ENCODE data around the gene MYPN.
A peak's percentile ranks its signal among the peaks of the same experiment; 100 is the strongest.
"Not testable (repeated sequence)": the region's sequence is repeated elsewhere in the genome, so short reads cannot be mapped to it uniquely, and the experiment has no call there.

Gene MYPN

GRCh38 chr10:68157522-68157921, 48.2 kb downstream of the MYPN start:
- POLR2A ChIA-PET; H3K9me3 ChIP-seq (ENCODE audit: control insufficient read depth, insufficient read depth, low read depth, low read length); H3K36me3 ChIP-seq (ENCODE audit: control insufficient read depth in 2 of 2, insufficient read depth in 1 of 2, low read length in 2 of 2); H3K4me3 ChIP-seq (ENCODE audit: low read depth, low read length); H3K27ac ChIP-seq (ENCODE audit: extremely low read depth, low read depth, low read length): not testable (repeated sequence)
- TF ChIP-seq, protein P1, sequence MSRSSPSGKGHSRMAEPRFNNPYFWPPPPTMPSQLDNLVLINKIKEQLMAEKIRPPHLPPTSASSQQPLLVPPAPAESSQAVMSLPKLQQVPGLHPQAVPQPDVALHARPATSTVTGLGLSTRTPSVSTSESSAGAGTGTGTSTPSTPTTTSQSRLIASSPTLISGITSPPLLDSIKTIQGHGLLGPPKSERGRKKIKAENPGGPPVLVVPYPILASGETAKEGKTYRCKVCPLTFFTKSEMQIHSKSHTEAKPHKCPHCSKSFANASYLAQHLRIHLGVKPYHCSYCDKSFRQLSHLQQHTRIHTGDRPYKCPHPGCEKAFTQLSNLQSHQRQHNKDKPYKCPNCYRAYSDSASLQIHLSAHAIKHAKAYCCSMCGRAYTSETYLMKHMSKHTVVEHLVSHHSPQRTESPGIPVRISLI (tag by site-specific recombination; IDR thresholded peaks at IDR 0.05), result peak; percentile 54; the same call in 1 of the 2 replicates
- H3K4me1 ChIP-seq (ENCODE audit: control insufficient read depth, insufficient read depth, low read length), result 0 out of 2 replicates have a peak, but pooled peaks cover 11% of the 10 kb centered on the region
- CTCF ChIA-PET, result interaction anchor here (0.6 to 5.8 kb wide), 14 partner anchors 10 to 308 kb away, joined by 3 to 78 read pairs (median 4); no protein-coding TSS in a partner anchor

- Histone ChIP-seq H3K4me3 (ENCODE audit: low read depth, low read length) (no peak overlapping the region), H3K4me1 (ENCODE audit: control insufficient read depth, insufficient read depth, low read length) (0 out of 2 replicates have a peak, but pooled peaks cover 11% of the 10 kb centered on the region), H3K36me3 (ENCODE audit: control insufficient read depth in 2 of 2, insufficient read depth in 1 of 2, low read length in 2 of 2) (no peaks in the 10 kb centered on the region), H3K9me3 (ENCODE audit: control insufficient read depth, insufficient read depth, low read depth, low read length) (no peaks in the 10 kb centered on the region), H3K27ac (ENCODE audit: extremely low read depth, low read depth, low read length) (no peak overlapping the region)
- ChIA-PET CTCF (interaction anchor here (0.6 to 5.8 kb wide), 11 partner anchors 10 to 309 kb away, joined by 3 to 78 read pairs (median 4); no protein-coding TSS in a partner anchor), POLR2A (no interaction called here)
- TF ChIP-seq ZNF707 (tag by site-specific recombination; IDR thresholded peaks at IDR 0.05) (no peak), ZNF302 (tag by site-specific recombination; IDR thresholded peaks at IDR 0.05; ENCODE audit: low read depth) (no peak), ZNF549 (tag by site-specific recombination; IDR thresholded peaks at IDR 0.05) (no peak), ZNF560 (tag by site-specific recombination; IDR thresholded peaks at IDR 0.05; ENCODE audit: borderline replicate concordance) (no peak), ZNF292 (tag by site-specific recombination; IDR thresholded peaks at IDR 0.05; ENCODE audit: borderline replicate concordance, low read depth) (no peak), HOXA7 (CRISPR knock-in tag; IDR thresholded peaks at IDR 0.05; ENCODE audit: borderline replicate concordance) (no peak), ZNF280C (tag by site-specific recombination; IDR thresholded peaks at IDR 0.05) (no peak), ZNF654 (tag by site-specific recombination; IDR thresholded peaks at IDR 0.05; ENCODE audit: low read depth) (no peak), ZNF37A (tag by site-specific recombination; IDR thresholded peaks at IDR 0.05) (no peak), ZNF350 (tag by site-specific recombination; IDR thresholded peaks at IDR 0.05) (no peak), ZNF48 (tag by site-specific recombination; IDR thresholded peaks at IDR 0.05) (no peak), ZNF274 (IDR thresholded peaks at IDR 0.05; ENCODE audit: low read length) (no peak), ZNF274 (tag by site-specific recombination; IDR thresholded peaks at IDR 0.05; ENCODE audit: borderline replicate concordance) (no peak), ZNF76 (tag by site-specific recombination; IDR thresholded peaks at IDR 0.05; ENCODE audit: borderline replicate concordance, low read depth) (no peak), PRDM6 (tag by site-specific recombination; IDR thresholded peaks at IDR 0.05) (no peak)
- TF ChIP-seq, protein P2, sequence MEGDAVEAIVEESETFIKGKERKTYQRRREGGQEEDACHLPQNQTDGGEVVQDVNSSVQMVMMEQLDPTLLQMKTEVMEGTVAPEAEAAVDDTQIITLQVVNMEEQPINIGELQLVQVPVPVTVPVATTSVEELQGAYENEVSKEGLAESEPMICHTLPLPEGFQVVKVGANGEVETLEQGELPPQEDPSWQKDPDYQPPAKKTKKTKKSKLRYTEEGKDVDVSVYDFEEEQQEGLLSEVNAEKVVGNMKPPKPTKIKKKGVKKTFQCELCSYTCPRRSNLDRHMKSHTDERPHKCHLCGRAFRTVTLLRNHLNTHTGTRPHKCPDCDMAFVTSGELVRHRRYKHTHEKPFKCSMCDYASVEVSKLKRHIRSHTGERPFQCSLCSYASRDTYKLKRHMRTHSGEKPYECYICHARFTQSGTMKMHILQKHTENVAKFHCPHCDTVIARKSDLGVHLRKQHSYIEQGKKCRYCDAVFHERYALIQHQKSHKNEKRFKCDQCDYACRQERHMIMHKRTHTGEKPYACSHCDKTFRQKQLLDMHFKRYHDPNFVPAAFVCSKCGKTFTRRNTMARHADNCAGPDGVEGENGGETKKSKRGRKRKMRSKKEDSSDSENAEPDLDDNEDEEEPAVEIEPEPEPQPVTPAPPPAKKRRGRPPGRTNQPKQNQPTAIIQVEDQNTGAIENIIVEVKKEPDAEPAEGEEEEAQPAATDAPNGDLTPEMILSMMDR (tag by site-specific recombination; IDR thresholded peaks at IDR 0.05), result no peak
- TF ChIP-seq, protein P3, sequence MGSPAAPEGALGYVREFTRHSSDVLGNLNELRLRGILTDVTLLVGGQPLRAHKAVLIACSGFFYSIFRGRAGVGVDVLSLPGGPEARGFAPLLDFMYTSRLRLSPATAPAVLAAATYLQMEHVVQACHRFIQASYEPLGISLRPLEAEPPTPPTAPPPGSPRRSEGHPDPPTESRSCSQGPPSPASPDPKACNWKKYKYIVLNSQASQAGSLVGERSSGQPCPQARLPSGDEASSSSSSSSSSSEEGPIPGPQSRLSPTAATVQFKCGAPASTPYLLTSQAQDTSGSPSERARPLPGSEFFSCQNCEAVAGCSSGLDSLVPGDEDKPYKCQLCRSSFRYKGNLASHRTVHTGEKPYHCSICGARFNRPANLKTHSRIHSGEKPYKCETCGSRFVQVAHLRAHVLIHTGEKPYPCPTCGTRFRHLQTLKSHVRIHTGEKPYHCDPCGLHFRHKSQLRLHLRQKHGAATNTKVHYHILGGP (tag by site-specific recombination; IDR thresholded peaks at IDR 0.05), result no peak
These were observed 48.7 kb downstream of the MYPN start for GRCh38 chr10:68158031-68158430.
